Measurements from ENCODE around the gene ZSCAN32.

DNA sequence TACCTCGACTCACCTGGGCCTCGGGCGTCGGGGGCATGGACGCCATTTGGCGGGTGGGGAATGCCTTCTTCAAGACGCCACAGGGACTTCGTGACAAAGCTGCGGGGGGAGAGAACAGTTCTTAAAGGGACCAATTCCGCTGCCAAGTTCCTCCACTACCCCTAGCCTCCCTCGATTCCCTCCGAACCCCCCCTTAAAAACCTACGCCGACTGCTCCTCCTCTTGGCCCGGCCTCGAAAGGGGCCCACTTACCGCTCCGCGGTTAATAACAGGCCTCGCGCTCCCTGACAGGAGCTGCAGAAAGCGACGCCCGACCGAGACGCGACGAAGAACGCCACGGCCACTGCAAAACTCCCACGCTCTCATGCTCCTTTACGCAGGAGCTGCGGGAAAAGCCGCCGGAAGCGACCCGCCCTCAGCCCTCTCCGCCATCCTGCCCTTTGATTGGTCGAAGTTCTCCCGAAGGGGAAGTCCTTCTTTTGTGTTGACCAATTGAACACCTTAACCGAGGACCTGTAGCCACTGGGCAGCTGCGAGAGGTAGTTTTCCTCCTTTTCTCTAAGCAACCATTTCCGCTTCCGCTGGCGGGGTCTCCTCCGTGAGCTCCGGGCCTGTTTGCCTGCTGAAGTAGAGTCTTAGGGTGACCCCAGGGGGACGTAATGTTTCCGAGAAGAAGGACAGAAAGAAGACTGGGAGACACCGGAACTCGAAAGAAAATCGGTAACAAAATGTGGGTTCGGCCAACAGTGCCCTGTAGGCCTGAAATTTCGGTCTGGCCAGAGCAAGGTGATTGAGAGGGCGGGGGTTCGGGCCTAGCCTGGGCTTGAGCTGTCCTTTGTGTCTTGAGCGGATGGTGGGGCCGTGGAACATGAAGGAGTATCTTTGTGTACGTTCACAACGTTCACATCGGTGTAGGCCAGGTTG is 42.6 kb upstream of the ZSCAN32 start, which contains the start of the genes NAA60 and ZNF597:
- TF ChIP-seq EZH2 (optimal IDR thresholded peaks at IDR 0.05; ENCODE audit: low read depth, low read length) = no peak
- TF ChIP-seq CTCF (IDR thresholded peaks at IDR 0.05; ENCODE audit: low read length) = no peak
- no peak for TF ChIP-seq EZH2phosphoT487 (IDR thresholded peaks at IDR 0.05; ENCODE audit: low read length)
